ENCODE results near the gene CDC23. TPM values are rescaled to one million over a fixed set of nuclear protein-coding genes. Genes with fewer than 3 reads are reported as not detected.

CDC23 gene
- total and polyA plus RNA-seq, 8 donors: 1.2 to 46.3 (median 10.9) TPM

DNA sequence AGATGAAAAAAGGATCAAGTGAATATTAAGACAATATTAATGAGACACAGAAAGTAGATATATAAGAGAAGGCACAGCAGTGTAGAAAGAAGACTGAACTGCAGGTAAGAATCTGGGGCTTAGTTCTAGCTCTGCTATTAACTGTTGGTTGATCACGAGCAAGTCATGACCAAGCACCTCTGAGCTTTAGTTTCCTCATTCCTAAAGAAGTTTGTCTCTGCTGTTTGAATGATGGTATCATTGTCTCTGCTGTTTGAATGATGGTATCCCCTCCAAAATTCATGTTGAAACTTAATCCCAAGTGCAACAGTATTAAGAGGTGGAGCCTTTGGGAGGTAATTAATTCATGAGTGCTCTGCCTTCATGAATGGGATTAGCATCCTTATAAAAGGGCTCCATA is 71.4 kb downstream of the CDC23 start:
- H3K36me3 ChIP-seq: no peaks in the 10 kb centered on the region
- H3K27me3 ChIP-seq: peaks cover 0 to 8% (median 0%) of the 10 kb centered on the region in 3 donors
- intact Hi-C loops (cut with DNase I; ENCODE audit: low total_unique reads): no loop called here
- H3K9me3 ChIP-seq: no peaks in the 10 kb centered on the region
- WGBS, 5 donors: 58 to 70% (median 60%) methylated on average over 1 of the region's 1 CpG
- H3K4me3 ChIP-seq: no peak overlapping the region
- no peak for DNase-seq
- H3K4me1 ChIP-seq: peaks cover 0 to 16% (median 9%) of the 10 kb centered on the region in 4 donors
- H3K27ac ChIP-seq: no peak overlapping the region
- TF ChIP-seq EP300 (IDR thresholded peaks at IDR 0.05) (no peak), POLR2AphosphoS5 (IDR thresholded peaks at IDR 0.05) (no peak), POLR2A (IDR thresholded peaks at IDR 0.05) (no peak)
- TF ChIP-seq, protein P1, sequence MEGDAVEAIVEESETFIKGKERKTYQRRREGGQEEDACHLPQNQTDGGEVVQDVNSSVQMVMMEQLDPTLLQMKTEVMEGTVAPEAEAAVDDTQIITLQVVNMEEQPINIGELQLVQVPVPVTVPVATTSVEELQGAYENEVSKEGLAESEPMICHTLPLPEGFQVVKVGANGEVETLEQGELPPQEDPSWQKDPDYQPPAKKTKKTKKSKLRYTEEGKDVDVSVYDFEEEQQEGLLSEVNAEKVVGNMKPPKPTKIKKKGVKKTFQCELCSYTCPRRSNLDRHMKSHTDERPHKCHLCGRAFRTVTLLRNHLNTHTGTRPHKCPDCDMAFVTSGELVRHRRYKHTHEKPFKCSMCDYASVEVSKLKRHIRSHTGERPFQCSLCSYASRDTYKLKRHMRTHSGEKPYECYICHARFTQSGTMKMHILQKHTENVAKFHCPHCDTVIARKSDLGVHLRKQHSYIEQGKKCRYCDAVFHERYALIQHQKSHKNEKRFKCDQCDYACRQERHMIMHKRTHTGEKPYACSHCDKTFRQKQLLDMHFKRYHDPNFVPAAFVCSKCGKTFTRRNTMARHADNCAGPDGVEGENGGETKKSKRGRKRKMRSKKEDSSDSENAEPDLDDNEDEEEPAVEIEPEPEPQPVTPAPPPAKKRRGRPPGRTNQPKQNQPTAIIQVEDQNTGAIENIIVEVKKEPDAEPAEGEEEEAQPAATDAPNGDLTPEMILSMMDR (IDR thresholded peaks at IDR 0.05): no peak

DNA sequence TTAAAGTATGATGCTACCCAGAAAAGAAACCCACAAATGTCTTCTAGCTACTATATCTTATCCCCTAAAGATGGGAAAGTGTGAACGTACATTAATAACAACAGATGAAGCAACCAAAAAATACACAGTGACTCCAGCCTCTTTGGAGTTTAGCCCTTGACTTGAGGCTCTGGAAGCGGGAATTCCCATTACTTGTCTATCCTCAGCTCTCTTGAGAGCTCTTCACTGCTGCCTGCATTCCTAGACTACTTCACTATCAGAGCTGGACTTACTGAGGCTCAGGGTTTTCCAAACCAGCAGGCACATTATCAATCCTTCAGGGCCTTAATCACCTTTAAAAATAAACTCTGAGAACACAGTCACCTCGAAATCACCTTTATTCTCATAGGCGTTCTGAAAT is 72.9 kb downstream of the CDC23 start:
- WGBS, 5 donors: 43 to 66% (median 48%) methylated on average over 4 of the region's 4 CpGs
- TF ChIP-seq EP300 (IDR thresholded peaks at IDR 0.05) (no peak), POLR2A (IDR thresholded peaks at IDR 0.05) (no peak), POLR2AphosphoS5 (IDR thresholded peaks at IDR 0.05) (no peak)
- TF ChIP-seq, protein P1 (IDR thresholded peaks at IDR 0.05): no peak
- Histone ChIP-seq H3K9me3 (no peaks in the 10 kb centered on the region), H3K4me1 (peaks cover 0 to 16% (median 9%) of the 10 kb centered on the region in 4 donors), H3K36me3 (no peaks in the 10 kb centered on the region), H3K4me3 (no peak overlapping the region), H3K27ac (no peak overlapping the region), H3K27me3 (peaks cover 0 to 8% (median 0%) of the 10 kb centered on the region in 3 donors)
- peak in 1 of 2 donors; percentile 9 for DNase-seq
- intact Hi-C loops (cut with DNase I; ENCODE audit: low total_unique reads): no loop called here

DNA sequence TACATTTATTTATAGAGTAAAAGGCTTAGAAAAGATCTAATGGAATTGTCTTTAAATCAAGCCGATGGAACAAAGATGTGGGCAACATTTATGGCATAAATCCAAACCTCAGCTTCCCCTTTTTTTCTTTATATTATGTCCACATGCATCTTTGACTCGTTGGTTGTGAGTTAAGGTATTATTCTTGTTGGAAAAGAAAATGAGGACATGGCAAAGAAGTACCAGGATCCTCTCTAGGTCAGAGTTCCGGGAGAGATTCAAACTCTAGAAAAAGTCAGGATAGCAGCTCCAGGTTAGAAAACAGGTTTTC is 73.4 kb downstream of the CDC23 start:
- TF ChIP-seq POLR2AphosphoS5 (IDR thresholded peaks at IDR 0.05) (no peak), EP300 (IDR thresholded peaks at IDR 0.05) (no peak), POLR2A (IDR thresholded peaks at IDR 0.05) (no peak)
- TF ChIP-seq, protein P1 (IDR thresholded peaks at IDR 0.05): no peak
- no peaks in the 10 kb centered on the region for H3K36me3 ChIP-seq
- H3K4me1 ChIP-seq: peaks cover 0 to 16% (median 9%) of the 10 kb centered on the region in 4 donors
- H3K27ac ChIP-seq: no peak overlapping the region
- 52 to 63% (median 55%) methylated on average over 3 of the region's 3 CpGs for WGBS, 5 donors
- intact Hi-C loops (cut with DNase I; ENCODE audit: low total_unique reads): loop anchor here (10.0 kb wide), 1 partner anchor 365 kb away; no protein-coding TSS in a partner anchor
- H3K4me3 ChIP-seq: peak overlapping the region; percentile 59 to 83 (median 64)
- H3K9me3 ChIP-seq: no peaks in the 10 kb centered on the region
- peaks cover 0 to 8% (median 0%) of the 10 kb centered on the region in 3 donors for H3K27me3 ChIP-seq
- DNase-seq: no peak

DNA sequence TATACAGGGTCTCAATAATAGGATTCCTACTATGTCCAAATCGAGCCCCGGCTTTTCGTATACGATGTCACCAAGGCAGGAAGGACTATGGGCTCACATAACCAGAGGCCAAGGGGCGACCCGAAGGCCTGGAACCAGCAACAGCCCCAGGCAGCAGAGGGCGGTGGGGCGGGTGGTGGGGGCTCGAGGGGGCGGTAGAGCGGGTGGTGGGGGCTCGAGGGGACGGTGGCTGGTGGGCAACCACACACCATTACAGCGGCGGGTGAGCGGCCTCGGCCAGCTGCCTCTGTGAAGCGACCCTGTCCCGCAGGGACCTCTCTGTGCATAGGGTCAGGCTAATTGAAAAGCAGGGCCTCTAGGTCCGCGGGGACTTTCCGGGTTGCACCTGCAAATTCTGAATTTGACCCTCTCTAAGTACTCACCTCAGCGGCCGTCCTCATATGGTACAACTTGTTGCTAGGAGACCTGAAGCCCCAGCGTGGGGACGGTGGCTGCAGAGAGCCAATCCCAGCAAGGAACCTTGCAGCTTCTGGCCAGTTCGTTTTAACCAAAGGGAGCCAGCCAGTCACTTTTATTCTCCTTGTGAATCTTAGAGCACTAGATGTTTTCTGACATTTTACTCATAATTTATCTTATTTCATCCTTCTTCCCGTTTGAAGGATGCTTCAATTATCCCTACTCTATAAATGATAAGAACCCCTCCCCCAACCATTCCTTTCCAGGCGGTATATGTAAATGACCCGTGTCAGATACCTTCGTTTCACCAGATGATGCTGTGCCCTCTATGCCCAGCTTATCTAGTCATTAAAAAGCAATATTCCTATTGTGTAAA is 74.0 kb downstream of the CDC23 start, which contains the start of gene NME5:
NME5 (minus strand) TSS at position 480 of the 832 bp plus-strand sequence. CDS start 648 bp downstream, outside the sequence.
- peak within 1 kb of the TSS; percentile 59 to 83 (median 64) for H3K4me3 ChIP-seq
- H3K9me3 ChIP-seq: no peaks in the 10 kb centered on the region
- peaks cover 0 to 16% (median 9%) of the 10 kb centered on the region in 4 donors for H3K4me1 ChIP-seq
- peak in 1 of 3 donors; percentile 53 for TF ChIP-seq POLR2AphosphoS5 (IDR thresholded peaks at IDR 0.05)
- no peak for TF ChIP-seq EP300 (IDR thresholded peaks at IDR 0.05)
- peak within 1 kb of the TSS in 1 of 5 donors; percentile 12 for H3K27ac ChIP-seq
- DNase-seq: peak; percentile 75 to 90
- peaks cover 0 to 8% (median 0%) of the 10 kb centered on the region in 3 donors for H3K27me3 ChIP-seq
- WGBS, 5 donors: 3 to 9% (median 5%) methylated on average over 18 to 31 of the region's 31 CpGs
- intact Hi-C loops (cut with DNase I; ENCODE audit: low total_unique reads): loop anchor here (10.0 kb wide), 1 partner anchor 364 kb away; no protein-coding TSS in a partner anchor
- no peaks in the 10 kb centered on the region for H3K36me3 ChIP-seq

Other genes with a start within 250 kb of the CDC23 start
- 10 to 100 TPM; 11.0 to 66.6 (median 36.4) TPM for gene FAM13B, start 180.2 kb downstream of the CDC23 start, total RNA-seq
- 10 to 100 TPM in 1 of 3 donors, 1 to 10 TPM in 2; 7.0 to 15.0 (median 9.5) TPM for gene FAM13B, start 180.2 kb downstream of the CDC23 start, polyA plus RNA-seq
- not detected for gene WNT8A, start 129.3 kb downstream of the CDC23 start, total RNA-seq
- not detected for gene WNT8A, start 129.3 kb downstream of the CDC23 start, polyA plus RNA-seq
- 1 to 10 TPM in 2 of 5 donors, not detected in 3; 1.5 to 2.3 TPM for gene NME5, start 73.9 kb downstream of the CDC23 start, total RNA-seq
- gene NME5, start 73.9 kb downstream of the CDC23 start, polyA plus RNA-seq: 1 to 10 TPM; 2.0 to 2.7 (median 2.1) TPM
- gene BRD8, start 34.7 kb downstream of the CDC23 start, total RNA-seq: 10 to 100 TPM; 29.9 to 58.2 (median 51.3) TPM
- gene BRD8, start 34.7 kb downstream of the CDC23 start, polyA plus RNA-seq: 10 to 100 TPM; 20.4 to 35.1 (median 21.8) TPM
- gene KIF20A, start 34.2 kb downstream of the CDC23 start, total RNA-seq: 1 to 10 TPM in 3 of 5 donors, not detected in 2; 2.0 to 8.4 (median 7.9) TPM
- 1 to 10 TPM; 2.1 to 7.3 (median 2.1) TPM for gene KIF20A, start 34.2 kb downstream of the CDC23 start, polyA plus RNA-seq
- 1 to 10 TPM in 1 of 5 donors, under 1 TPM in 1, not detected in 3; 0.55 to 4.1 TPM for gene GFRA3, start 61.3 kb upstream of the CDC23 start, total RNA-seq
- 1 to 10 TPM; 1.5 to 2.0 (median 1.8) TPM for gene GFRA3, start 61.3 kb upstream of the CDC23 start, polyA plus RNA-seq
- 1 to 10 TPM in 2 of 5 donors, not detected in 3; 2.9 to 4.1 TPM for gene CDC25C, start 118.5 kb upstream of the CDC23 start, total RNA-seq
- gene CDC25C, start 118.5 kb upstream of the CDC23 start, polyA plus RNA-seq: 1 to 10 TPM in 1 of 3 donors, under 1 TPM in 2; 0.75 to 2.1 (median 0.92) TPM
- gene FAM53C, start 124.9 kb upstream of the CDC23 start, total RNA-seq: 10 to 100 TPM in 4 of 5 donors, under 1 TPM in 1; 0.29 to 43.3 (median 26.8) TPM
- gene FAM53C, start 124.9 kb upstream of the CDC23 start, polyA plus RNA-seq: 10 to 100 TPM in 1 of 3 donors, 1 to 10 TPM in 2; 7.0 to 13.4 (median 8.7) TPM
- 100 to 1,000 TPM in 1 of 5 donors, 10 to 100 TPM in 4; 47.1 to 107 (median 62.6) TPM for gene KDM3B, start 139.4 kb upstream of the CDC23 start, total RNA-seq
- 10 to 100 TPM; 12.6 to 20.8 (median 15.6) TPM for gene KDM3B, start 139.4 kb upstream of the CDC23 start, polyA plus RNA-seq
- 10 to 100 TPM in 1 of 5 donors, 1 to 10 TPM in 2, not detected in 2; 4.5 to 73.3 (median 7.7) TPM for gene REEP2, start 225.7 kb upstream of the CDC23 start, total RNA-seq
- gene REEP2, start 225.7 kb upstream of the CDC23 start, polyA plus RNA-seq: 1 to 10 TPM; 2.1 to 5.8 (median 3.1) TPM